GM12801 (cell line): ENCODE measurements around the gene LCE3B.

Source experiments
- TF ChIP-seq, protein P1 (sequence below): IDR thresholded peaks from one replicate; pipeline ENCODE4 v1.5.1; 2011; ENCODE audit warnings: control low read depth; ENCODE audit not compliant: insufficient read length; ENCODE audit errors: extremely low read depth

The LCE3B gene

DNA sequence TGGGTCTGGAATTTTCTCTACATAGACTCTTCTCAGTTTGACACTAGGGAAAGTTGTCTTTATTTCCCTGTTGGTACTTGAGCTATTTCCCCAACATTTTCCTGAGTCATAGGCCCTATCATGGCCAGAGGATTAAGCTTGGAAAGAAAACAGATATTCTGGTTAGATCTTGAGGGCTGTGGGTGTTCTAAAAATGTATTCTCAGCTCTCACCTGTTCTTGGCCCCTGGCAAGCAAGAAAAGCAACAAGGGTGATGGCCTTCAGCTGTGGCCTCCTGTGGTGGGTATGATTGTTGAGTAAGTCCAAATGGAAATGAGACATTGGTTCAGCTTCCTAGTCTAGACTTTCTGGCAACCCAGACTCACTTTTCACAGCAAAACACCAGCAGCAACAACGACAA, 26.7 kb downstream of the LCE3B start:
- TF ChIP-seq, protein P1, sequence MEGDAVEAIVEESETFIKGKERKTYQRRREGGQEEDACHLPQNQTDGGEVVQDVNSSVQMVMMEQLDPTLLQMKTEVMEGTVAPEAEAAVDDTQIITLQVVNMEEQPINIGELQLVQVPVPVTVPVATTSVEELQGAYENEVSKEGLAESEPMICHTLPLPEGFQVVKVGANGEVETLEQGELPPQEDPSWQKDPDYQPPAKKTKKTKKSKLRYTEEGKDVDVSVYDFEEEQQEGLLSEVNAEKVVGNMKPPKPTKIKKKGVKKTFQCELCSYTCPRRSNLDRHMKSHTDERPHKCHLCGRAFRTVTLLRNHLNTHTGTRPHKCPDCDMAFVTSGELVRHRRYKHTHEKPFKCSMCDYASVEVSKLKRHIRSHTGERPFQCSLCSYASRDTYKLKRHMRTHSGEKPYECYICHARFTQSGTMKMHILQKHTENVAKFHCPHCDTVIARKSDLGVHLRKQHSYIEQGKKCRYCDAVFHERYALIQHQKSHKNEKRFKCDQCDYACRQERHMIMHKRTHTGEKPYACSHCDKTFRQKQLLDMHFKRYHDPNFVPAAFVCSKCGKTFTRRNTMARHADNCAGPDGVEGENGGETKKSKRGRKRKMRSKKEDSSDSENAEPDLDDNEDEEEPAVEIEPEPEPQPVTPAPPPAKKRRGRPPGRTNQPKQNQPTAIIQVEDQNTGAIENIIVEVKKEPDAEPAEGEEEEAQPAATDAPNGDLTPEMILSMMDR = no peak

DNA sequence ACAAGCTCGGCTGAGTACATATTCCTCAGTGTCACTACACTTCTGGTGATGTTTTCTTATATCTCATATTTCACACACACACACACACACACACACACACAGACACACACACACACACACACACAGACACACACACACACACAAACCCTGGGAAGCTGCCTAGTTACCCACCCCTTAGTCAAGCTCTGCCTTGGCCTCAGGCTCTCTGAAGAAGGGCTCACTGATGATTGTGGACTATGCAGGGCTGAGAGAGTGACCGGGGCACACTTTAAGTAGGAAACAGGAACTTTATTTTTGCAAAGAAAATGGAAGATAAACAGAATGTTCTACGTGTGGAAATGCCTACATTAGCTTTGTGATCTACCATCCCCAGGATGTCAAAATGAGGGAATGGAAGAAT, 30.3 kb downstream of the LCE3B start:
- TF ChIP-seq, protein P1 = no peak

DNA sequence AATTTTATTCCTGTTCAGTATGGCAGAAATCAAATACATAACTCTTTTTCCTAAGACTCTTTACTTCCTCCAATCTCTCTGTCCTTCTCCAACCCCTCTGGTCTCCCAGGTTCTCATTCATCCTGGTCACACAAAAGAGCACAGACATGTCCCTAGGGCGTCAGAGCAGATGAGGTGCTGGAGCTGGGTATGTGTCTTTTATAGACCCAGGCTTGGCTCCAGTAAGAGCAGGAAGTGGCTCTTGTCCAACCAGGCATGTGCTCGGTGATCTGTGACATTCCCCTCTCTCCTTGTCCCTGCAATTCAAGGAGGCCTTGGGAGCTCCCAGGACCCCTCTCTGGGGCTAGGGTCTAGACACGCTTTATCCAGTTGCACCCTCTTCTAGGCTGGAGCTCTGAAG, 31.5 kb downstream of the LCE3B start:
- TF ChIP-seq, protein P1 = no peak

DNA sequence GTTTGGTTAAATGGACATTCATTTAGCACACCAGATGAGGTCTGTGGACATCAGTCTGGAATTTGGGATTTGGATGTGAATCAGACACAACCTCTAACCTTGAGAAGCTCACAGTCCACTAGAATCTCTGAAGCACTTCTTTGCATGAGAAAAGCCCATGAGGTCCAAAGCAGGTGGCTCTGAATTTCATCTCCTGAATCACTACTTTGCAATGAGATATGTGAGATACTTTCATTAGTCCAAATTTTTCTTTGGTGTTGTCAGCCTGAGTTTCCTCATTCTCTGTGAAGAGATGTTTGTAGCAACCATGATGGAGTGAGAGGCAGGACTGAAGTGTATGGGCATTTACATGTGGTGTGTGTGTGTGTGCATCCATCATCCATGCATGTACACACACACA, 33.0 kb downstream of the LCE3B start:
- TF ChIP-seq, protein P1 = no peak

DNA sequence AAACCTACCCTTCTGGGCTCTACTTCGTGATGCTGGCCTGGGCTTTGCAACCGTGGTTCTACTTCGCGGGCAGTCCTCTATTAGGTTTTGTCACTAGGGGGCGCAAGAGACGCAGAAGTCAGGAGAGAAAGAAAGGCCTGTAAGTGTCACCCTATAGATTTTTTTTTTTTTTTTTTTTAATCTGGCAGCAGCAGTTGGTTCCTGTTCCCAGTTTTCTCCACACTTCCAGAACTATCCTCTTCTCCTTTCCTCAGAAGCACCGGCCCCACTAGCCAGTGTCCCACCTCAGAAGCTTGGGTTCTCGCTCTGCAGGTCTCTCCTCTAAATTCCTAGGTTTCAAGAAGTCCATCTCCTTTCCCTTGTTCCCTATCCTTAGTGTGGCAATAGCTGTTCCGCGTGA, 40.5 kb downstream of the LCE3B start:
- TF ChIP-seq, protein P1 = no peak

DNA sequence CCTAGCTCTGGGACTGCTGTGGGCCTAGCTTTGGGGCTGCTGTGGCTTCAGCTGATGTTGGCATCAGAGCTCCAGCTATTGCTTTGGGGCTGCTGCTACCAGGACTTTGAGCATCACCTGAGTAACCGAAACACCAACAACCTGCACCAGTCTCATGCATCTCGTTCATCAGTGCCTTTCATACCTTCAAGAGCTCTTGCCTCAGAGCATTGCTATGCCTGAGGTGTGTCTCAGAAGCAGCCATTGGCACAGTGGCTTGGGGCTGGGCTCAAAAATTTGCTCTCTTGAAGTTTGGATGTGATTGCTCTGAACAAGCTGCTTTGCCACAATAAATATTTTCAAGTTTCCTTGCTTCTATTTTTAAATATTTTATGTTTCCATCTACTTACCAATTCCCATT, 42.8 kb downstream of the LCE3B start:
- TF ChIP-seq, protein P1 = no peak

DNA sequence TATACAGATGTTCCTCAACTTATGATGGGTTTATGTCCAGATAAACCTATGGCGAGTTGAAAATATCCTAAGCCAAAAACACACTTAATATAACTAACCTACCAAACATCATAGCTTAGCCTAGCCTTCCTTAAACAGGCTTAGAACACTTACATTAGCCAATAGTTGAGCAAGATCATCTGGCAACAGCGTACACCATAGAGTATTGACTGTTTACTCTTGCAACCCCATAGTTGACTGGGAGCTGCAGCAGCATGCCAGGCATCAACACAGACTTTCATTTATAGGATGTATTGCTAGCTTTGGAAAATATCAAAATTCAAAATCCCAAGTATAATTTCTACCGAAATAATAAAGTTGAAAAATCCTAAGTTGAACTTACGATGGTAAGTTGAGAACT, 44.1 kb downstream of the LCE3B start:
- TF ChIP-seq, protein P1 = no peak

DNA sequence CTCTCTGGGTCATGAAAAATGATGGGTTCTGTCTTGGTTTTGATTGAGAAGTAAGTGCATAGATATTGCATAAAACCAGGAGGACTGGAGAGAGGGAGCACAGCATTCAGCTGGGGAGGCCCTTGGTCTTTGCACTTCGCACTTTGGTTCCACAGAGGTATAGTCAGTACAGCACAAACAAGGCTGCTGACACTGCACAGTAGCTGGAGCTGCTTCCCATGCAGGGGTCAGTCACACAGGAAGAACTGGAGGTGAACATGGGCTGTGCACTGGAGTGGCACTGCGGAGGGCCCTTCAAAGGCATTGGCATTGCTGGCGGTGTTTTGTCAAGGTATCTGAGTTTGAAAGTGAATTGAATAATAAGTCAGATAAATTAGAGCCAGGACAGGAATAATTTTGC, 45.0 kb downstream of the LCE3B start:
- TF ChIP-seq, protein P1 = no peak
